Coronary artery (tissue), 2 donors: ENCODE measurements around the gene ZBTB43.

ENCODE experiments used
- DNase-seq: peaks from one replicate; pipeline ENCODE4 v3.0.0-alpha.2; 2017; ENCODE audit warnings: low spot score
- H3K27ac ChIP-seq, 2 donors: fragments of 200-600 bp; sonication (generic); one replicate each; pipeline ENCODE4 v1.5.1; 2016 to 2019
- H3K4me3 ChIP-seq: fragments of 200-600 bp; sonication (generic); 2 replicates; pipeline ENCODE4 v1.5.1; 2016; ENCODE audit warnings: mild to moderate bottlenecking, moderate library complexity
- TF ChIP-seq, protein P1 (sequence below): fragments of 200-600 bp; sonication (generic); IDR thresholded peaks from one replicate; pipeline ENCODE4 v1.5.1; 2019; ENCODE audit warnings: antibody characterized with exemption

ZBTB43 gene

DNA sequence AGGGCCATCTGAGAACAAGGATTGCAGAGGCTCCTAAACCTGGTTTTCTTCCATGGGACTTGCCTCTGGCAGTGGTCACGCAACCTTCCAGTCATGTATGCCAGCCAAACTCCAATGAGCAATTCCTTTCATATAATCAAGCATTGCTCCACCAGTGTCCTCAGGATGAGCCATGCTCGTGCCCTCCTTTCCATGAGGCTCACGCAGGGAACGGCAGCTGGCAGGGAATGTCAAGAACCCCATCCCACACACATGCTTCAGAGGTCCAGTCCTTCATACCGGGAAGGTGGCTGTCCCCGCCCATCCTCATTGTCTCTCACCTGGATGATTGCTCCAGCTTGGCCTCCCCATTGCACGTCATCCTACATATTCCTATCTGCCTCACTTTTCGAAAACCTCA is 42.2 kb downstream of the ZBTB43 start:
- TF ChIP-seq, protein P1, sequence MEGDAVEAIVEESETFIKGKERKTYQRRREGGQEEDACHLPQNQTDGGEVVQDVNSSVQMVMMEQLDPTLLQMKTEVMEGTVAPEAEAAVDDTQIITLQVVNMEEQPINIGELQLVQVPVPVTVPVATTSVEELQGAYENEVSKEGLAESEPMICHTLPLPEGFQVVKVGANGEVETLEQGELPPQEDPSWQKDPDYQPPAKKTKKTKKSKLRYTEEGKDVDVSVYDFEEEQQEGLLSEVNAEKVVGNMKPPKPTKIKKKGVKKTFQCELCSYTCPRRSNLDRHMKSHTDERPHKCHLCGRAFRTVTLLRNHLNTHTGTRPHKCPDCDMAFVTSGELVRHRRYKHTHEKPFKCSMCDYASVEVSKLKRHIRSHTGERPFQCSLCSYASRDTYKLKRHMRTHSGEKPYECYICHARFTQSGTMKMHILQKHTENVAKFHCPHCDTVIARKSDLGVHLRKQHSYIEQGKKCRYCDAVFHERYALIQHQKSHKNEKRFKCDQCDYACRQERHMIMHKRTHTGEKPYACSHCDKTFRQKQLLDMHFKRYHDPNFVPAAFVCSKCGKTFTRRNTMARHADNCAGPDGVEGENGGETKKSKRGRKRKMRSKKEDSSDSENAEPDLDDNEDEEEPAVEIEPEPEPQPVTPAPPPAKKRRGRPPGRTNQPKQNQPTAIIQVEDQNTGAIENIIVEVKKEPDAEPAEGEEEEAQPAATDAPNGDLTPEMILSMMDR, result no peak
- H3K27ac ChIP-seq, result no peak overlapping the region
- DNase-seq, result no peak
- no peak overlapping the region for H3K4me3 ChIP-seq

DNA sequence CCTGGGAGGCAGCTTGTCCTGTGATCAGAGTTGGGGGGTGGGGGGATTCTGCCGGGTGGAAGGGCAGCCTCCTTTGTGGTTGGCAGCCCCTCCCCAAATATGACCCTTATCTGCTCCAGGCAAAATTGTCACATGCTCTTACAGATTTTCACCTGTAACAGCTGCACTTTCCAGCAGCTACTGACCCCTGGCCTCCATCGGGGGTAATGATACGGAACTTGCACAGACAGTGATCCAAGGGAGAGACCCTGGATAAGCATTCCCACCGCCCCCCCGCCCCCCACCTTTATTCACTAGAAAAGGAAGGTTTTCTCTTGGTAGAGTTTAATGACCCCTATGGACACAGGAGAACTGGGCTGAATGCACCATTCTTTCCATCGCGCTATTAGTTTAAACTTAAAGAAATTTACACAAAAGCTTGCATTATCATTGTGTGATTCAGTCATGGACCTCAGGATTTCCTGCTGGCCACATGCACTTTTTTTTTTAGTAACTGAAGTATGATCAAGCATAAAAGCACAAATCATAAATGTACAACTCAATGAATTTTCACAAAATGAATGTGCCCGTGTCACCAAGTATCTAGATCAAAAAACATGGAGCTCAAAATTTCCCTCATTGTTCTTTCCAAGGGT is 44.9 kb downstream of the ZBTB43 start:
- H3K27ac ChIP-seq, result no peak overlapping the region
- TF ChIP-seq, protein P1, result no peak
- no peak for DNase-seq

DNA sequence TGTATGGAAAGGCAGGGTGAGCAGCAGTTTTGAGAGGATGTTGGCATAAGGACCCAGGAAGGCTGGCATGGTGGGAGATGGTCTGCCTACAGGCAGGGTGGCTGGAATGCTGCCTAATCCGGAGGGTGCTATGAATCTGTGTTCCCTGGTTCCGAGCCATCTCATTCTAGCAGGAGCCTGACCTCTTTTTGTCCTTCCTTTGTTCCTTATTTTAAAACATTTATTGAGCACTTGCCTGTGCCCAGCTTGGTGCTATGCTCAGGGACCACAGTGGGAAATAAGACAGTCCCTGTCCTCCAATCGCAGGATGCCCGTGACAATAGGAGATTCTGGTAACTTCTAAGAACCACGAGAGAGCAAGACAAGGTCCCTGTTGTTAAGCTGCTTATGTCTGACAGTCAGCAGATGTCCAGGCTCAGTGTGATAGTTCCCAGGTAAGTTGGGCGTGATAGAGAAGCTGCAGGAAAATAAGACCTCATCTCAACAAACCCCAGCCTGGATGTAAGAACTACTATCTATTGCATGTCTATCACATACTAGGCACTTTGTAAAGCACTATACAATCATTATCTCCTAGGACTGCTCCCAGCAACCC is 46.5 kb downstream of the ZBTB43 start:
- DNase-seq, result no peak
- TF ChIP-seq, protein P1, result no peak
- Histone ChIP-seq H3K4me3 (no peak overlapping the region), H3K27ac (no peak overlapping the region)

More for the DNA sequence above, 44.9 kb downstream of the ZBTB43 start:
- no peak overlapping the region for H3K4me3 ChIP-seq

DNA sequence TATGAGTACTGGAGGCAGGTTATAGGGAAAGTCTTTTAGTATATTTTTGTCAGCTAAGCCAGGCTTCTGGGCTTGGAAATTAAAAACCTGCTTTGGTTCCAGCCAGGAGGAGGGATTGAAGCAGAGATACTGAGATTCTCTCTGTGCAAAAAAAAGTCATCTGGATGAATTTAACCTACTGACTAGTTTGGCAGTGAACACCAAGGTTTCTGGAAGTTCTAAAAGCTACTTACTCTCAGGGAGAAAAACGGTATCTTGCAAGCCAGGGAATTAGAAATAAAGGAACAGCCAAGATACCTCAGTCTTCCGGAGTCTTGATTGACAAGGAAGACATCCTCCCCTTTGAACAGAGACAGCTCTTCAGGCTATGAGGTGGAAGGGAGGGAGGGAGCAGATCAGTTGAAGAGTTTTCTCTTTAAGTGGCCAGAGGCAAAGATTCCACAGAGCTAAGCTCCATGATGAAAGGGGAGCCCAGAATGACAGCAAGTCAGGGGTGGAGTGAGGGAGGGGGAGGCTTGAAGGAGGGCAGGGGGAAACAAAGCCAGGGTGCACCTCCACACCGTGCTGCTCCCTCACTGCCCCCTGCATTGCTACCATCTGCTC is 47.3 kb downstream of the ZBTB43 start:
- Histone ChIP-seq H3K4me3 (no peak overlapping the region), H3K27ac (no peak overlapping the region)
- TF ChIP-seq, protein P1, result no peak
- no peak for DNase-seq

DNA sequence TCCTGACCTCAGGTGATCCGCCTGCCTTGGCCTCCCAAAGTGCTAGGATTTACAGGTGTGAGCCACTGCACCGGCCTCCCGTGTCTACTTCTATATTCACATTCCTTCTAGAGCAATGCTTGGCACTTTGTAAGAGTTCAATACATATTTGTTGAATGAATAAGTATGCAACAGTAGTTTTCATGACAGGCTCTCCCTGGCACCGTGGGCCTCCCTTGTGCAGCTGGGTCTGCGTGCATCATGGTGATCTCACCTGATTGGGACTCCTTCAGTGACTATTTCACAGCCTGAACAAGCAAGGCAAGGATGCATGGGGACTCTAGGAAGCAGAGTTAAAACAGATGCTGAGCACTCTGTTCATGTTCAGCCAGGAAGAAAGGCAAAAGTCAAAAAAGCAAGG is 48.8 kb downstream of the ZBTB43 start:
- TF ChIP-seq, protein P1, result no peak
- no peak for DNase-seq
- H3K4me3 ChIP-seq, result no peak overlapping the region
- H3K27ac ChIP-seq, result no peak overlapping the region

DNA sequence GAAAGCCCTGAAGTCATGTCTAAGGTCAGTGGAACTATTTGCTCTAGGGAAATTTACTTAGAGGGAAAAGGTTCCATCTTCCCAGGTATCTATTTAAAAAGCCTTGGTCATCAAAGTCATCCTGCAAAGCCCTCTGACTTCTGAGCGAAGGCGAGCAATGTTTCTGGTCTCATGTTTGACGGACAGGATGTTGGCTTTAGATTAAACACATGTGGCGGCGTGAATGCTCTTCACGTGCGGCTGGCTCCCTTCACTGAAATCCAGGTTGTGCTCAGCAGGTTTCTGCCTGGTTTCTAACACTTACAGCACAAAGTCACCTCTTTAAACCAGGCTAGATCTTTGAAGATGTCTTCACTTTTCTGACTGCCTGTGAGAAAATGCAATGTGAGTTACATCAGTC is 49.9 kb downstream of the ZBTB43 start:
- Histone ChIP-seq H3K27ac (no peak overlapping the region), H3K4me3 (no peak overlapping the region)
- TF ChIP-seq, protein P1, result no peak
- no peak for DNase-seq
